Astrocyte of the cerebellum (primary cell): ENCODE results near the gene MGLL.

ENCODE experiments used
- DNase-seq: peaks from one replicate; pipeline ENCODE4 v3.0.0-alpha.2; 2011; ENCODE audit warnings: low read depth
- H3K4me3 ChIP-seq: 2 replicates; pipeline ENCODE4 v1.5.1; 2011; ENCODE audit warnings: mild to moderate bottlenecking, low read depth, low read length, moderate library complexity
- in situ Hi-C: cut with HindIII; loops from 2 replicates; pipeline ENCODE4 v1.10.0; 2017; ENCODE audit warnings: low sequenced_read_pairs
- TF ChIP-seq, protein P1 (sequence below): IDR thresholded peaks from 2 replicates; pipeline ENCODE4 v1.5.1; 2012; ENCODE audit warnings: low read length, low read depth, moderate library complexity, mild to moderate bottlenecking; ENCODE audit errors: missing control alignments

The MGLL gene

DNA sequence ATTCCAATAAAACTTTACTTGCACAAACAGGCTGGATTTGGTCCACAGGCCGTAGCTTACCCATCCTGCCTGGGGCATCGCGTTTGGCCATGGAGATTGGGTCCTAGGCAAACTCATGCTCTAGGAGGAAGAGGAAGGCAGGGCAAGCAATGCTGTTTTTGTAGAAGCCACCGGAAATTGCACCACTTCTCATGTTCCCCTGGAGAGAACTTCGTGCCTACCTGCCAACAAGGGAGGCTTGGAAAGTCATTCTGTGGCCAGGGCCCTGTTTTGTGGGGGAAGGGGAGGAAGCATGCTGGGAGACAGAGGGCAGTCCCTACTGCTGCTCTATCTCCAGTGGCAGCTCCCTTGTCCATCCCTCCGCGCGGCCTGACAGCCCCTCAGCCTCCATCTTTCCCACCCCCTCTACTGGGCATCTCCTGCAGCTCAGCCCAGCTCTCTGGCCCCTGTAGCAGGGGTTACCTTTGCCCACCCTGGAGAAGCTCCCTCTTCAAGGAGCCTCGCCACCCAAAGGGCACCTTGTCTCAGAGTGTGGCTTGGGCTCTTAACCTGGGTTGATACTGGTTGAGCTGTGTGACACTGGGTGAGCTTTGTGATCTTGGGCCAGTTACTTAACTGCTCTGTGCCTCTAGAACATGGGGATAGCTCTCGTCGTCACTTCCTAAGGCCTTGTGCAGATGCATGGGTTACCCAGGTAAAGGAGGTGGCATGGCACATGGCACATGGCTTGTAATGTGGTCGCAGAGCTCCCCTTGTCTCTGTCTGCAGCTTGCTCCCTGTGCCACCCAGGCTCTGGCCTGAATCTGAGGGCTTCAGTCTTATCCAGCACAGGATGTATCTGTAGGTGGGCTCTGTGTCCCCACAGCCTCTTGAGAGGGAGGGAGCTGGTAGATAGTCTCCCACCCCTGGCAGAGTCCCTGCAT lies 143.4 kb downstream of the MGLL start:
- no peak overlapping the region for H3K4me3 ChIP-seq
- in situ Hi-C loops, result no loop called here
- no peak for DNase-seq
- TF ChIP-seq, protein P1, sequence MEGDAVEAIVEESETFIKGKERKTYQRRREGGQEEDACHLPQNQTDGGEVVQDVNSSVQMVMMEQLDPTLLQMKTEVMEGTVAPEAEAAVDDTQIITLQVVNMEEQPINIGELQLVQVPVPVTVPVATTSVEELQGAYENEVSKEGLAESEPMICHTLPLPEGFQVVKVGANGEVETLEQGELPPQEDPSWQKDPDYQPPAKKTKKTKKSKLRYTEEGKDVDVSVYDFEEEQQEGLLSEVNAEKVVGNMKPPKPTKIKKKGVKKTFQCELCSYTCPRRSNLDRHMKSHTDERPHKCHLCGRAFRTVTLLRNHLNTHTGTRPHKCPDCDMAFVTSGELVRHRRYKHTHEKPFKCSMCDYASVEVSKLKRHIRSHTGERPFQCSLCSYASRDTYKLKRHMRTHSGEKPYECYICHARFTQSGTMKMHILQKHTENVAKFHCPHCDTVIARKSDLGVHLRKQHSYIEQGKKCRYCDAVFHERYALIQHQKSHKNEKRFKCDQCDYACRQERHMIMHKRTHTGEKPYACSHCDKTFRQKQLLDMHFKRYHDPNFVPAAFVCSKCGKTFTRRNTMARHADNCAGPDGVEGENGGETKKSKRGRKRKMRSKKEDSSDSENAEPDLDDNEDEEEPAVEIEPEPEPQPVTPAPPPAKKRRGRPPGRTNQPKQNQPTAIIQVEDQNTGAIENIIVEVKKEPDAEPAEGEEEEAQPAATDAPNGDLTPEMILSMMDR, result no peak

DNA sequence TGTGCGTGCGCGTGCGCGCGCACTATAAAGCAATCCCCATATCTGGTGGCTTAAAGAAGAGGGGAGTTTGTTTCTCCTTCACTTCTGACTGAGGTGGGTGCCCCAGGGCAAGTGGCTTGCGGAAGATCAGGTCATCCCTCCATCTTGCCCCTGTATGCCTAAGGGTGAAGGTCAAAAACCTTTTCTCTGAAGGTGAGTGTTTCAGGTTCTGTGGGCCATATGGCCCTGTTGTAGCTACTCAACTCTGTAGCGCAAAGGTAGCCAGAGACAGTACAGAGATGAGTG lies 144.1 kb downstream of the MGLL start:
- H3K4me3 ChIP-seq, result no peak overlapping the region
- TF ChIP-seq, protein P1, result no peak
- no peak for DNase-seq
- in situ Hi-C loops, result no loop called here

- no peak overlapping the region for H3K4me3 ChIP-seq
- TF ChIP-seq, protein P1, result no peak
- DNase-seq, result no peak
- in situ Hi-C loops, result no loop called here
Measured at GRCh38 chr3:127677541-127678314, 144.6 kb downstream of the MGLL start.

- no peak overlapping the region for H3K4me3 ChIP-seq
- in situ Hi-C loops, result no loop called here
- TF ChIP-seq, protein P1, result no peak
- DNase-seq, result no peak
Measured at GRCh38 chr3:127676921-127677351, 145.4 kb downstream of the MGLL start.

GRCh38 chr3:127676456-127676855 lies 145.9 kb downstream of the MGLL start:
- TF ChIP-seq, protein P1, result no peak
- DNase-seq, result no peak
- H3K4me3 ChIP-seq, result no peak overlapping the region
- in situ Hi-C loops, result no loop called here

GRCh38 chr3:127675651-127676391 lies 146.5 kb downstream of the MGLL start:
- DNase-seq, result no peak
- TF ChIP-seq, protein P1, result no peak
- in situ Hi-C loops, result no loop called here
- H3K4me3 ChIP-seq, result no peak overlapping the region
